AG08396 (cell line): Measurements from ENCODE around the gene OSTF1.
A peak's percentile ranks its signal among the peaks of the same experiment; 100 is the strongest.

Experiments
- DNase-seq: peaks from one replicate; pipeline ENCODE4 v3.0.0; 2012; ENCODE audit warnings: low spot score, mixed read lengths

Gene OSTF1

DNA sequence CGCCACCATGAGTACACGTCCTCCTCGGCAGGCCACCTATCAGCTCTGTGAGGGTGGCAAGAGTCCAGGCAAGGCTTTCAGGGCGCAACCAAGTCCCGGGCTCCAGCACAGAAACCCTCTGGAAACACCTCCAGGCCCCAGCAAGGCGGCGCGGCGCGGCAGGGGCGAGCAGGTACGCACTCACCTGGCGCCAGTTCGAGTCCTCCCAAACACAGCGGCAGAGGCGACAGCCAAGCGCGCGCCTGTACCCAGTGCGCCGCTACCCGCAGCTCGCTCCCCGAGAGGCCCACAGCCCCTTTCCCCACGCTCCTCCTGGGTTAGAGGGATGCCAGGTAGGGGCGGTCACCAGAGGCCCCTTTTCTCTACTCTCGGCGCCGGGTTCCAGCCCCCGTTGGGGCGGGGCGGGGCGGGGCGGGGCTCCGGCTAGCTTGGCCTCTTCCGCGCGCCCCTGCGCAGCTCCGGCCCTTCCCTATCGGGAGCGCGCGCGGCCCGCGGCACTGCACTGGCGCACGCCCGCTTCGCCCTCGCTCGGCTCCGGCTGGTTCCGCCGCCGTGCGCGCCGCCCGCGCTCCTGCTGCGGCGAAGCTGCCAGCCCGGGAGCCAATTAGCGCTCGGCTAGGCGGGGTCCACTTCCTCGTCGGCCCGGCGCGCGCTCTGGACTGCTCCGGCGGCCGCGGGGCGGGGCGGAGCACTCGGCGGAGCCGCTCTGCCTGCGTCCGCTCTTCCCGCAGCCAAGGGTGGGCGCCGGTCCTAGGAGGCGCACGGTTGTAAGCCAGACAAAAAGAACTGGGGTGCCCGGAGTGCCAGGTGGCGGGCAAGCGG lies at the start of gene OSTF1, which contains the start of gene NMRK1:
OSTF1 (plus strand) TSS at position 691 of the 822 bp plus-strand sequence. CDS start 179 bp downstream, outside the sequence.
NMRK1 (minus strand) TSS at position 332 of the 822 bp plus-strand sequence. CDS start 5,040 bp downstream, outside the sequence.
- peak; percentile 97 for DNase-seq

DNA sequence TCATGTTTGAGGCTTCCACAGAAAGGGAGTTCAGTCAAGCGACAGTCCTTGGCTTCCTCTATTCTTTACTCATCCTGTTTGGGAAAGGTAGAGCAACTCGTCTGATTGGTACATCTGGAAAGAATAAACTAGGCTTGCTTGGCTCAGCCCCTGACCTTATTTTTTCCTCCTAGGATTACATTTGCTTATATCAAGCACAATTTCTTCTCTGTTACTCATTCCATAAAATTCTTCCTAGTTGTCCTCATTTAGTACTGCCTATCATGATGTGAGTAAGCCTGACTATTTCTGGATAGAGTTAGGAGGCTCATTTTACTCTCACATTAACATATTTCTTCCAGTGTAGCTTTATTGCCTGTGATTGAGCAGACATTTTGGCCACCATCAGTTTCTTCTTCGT lies 49.3 kb upstream of the OSTF1 start:
- DNase-seq: peak; percentile 62

DNA sequence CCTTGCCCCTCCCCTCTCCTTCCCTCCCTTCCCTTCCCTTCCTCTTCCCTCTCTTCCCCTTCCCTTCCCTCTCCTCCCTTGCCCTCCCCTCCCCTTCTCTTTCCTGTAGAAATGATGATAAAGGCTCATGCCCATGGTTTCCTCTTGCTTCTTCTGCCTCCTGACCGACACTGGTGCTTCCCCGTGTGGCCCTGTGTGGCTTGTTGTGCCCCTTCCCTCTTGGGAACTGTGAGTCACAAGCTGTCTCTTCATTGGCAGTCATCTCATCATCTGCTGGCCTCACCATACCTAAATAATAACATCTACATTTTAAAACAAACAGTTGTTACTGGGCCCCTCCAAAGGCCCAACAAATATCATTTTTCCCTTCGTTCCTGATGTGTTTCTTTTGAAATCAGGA lies 48.5 kb upstream of the OSTF1 start:
- no peak for DNase-seq

DNA sequence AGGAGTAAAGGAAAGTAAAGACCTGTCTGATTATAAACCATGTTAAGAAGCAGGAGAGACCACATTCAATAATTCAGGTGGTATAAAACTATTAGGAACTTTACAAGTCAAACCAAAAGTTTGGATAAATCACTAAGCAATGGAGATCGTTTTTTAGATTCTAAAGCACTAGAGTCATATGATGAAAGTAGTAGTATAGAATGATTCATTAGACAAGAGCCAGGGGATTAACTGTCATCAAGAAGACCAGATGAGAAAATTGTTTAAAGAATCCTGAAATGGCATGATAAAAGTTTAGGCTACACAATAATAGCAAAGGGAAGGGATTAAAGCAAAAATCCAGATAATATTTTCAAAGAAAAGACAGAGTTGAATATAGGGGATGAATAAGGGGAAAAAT lies 47.3 kb upstream of the OSTF1 start:
- no peak for DNase-seq

DNA sequence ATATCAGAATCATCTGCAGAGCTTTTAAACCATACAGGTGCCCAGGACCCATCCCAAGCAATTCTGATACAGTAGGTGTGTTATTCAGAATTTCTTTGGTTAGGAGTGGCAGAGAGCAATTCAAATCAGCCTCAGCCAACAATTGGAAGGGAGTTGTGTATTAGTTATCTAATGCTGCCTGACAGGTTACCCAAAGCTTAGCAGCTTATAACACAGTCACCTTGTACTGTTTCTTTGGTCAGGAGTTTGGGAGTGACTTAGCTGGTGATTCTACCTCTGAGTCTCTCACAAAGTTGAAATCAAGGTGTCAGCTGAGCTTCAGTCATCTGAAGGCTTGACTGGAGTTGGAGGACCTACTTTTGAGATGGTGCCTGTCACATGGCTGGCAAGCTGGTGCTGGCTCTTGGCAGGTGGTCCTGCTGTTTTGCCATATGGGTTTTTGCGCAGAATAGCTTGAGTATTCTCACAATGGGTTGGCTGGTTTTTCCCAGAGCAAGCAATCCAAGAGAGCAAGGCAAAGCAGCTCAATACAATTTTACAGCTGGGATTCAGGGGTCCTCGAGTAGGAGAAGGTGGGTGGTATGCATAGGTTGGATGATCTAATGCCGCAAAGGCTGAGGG lies 41.5 kb upstream of the OSTF1 start:
- DNase-seq: no peak

- no peak for DNase-seq
Measured at GRCh38 chr9:75047506-75047905, 40.8 kb upstream of the OSTF1 start.

DNA sequence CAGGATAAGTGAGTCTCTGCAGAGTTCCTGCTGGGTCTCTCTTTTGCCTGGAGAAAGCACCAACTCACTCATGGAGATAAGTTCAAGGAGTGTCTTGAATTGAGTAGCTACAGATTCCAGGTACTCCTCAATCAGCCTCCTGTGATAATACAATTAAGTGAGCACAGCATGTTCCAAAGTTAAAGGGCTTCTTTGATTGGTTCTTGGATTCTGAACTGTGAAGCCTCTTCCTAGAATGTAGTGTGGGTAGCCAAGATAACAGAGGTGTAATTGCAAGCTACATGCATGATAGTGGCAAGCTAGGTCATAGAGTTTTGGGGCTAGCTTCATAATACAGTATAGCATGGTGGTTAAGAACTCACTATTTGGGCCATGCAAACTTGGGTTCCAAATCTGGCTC lies 37.0 kb upstream of the OSTF1 start:
- DNase-seq: no peak

DNA sequence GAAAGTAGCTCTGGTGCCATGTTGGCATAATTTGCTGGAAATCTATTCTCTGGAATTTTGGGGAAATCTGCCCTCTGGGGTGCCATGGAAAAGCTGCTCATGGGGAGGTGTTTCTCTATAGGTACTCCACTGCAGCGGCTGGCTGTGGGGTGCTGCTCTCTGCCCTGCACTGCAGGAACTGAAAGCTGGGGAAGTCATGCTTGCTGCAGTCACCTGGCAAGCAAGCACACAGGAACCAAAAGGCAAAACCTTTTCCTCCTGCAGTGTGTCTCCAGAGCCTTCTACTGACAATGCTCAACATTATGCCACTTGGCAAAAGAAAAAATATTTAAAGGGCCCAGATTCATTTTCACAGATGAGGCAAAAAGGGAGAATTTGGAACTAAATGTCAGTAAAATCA lies 34.4 kb upstream of the OSTF1 start:
- no peak for DNase-seq

GRCh38 chr9:75054368-75055001 lies 33.8 kb upstream of the OSTF1 start:
- DNase-seq: no peak

DNA sequence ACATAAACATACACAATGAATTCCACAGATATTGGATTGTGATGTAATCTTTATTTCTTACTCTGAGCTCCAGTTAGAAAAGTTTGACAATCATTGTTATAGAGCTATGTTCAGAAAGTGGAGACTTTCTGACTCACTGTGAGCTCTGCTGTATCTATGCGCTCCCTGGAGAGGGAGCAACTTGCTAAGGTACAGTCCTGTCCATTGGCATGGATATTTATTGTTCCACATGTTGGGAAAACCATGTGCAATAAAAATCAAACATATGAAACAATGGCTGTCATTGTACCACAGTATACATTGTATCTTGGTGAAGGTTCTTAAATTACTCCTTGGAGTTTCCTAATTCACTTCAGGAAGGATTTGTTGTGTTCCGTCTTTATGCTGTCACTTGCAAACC lies 27.1 kb upstream of the OSTF1 start:
- DNase-seq: no peak

- DNase-seq: peak; percentile 34
Measured at GRCh38 chr9:75063556-75064305, 24.6 kb upstream of the OSTF1 start.

GRCh38 chr9:75064307-75065025 lies 23.8 kb upstream of the OSTF1 start:
- DNase-seq: peak; percentile 49

DNA sequence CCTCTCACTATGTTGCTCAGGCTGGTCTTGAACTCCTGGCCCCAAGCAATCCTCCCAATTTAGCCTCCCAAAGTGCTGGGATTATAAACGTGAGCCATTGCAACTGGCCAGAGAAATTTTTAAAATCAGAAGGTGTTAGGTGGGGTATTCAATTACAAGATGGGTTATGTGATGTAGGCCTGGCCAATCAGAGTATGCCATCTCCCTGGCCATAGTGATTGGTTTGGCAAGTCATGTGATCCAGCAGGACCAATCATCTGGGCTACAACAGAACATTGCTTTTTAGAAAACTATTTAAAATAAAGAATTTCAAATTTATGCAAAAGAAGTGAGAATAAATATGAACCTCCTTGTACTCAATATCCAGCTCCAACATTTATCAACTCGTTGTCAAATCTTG lies 22.8 kb upstream of the OSTF1 start:
- no peak for DNase-seq

DNA sequence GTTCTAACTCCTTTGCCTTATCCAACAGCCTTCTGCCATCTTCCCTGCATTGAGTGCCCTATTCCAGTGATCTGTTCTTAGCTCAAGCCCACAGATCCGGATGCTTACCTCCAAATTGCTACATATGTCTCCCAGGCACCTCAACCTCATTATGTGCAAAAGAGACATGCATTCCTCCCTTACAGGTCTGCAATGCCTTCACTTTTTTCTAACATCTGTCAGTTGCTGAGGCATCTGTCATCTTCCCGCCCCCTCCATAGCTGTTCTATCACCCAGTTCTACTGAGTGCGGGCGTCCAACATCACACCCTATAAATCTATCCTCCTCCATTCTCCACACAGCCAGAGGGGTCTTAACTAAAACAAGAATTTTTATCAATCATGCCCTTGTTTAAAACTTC lies 20.4 kb upstream of the OSTF1 start:
- no peak for DNase-seq

- no peak for DNase-seq
Measured at GRCh38 chr9:75069171-75069570, 19.1 kb upstream of the OSTF1 start.

- no peak for DNase-seq
Measured at GRCh38 chr9:75071530-75072122, 16.7 kb upstream of the OSTF1 start.

DNA sequence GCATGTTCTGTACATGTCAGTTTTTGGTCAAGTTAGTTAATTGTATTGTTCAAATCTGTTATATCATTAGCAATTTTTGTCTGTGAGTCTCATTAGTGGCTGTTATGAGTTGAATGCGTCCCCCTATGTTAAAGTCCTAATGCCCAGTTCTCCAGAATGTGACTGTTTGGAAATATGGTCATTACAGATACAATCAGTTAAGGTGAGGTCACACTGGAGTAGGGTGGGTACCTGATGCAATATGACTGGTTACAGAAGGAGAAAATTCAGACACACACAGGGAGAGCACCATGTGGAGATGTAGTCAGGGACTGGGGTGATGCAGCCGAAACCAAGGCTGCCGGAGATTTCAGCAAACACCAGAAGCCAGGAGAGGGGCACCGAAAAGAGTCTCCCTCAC lies 15.4 kb upstream of the OSTF1 start:
- DNase-seq: no peak

DNA sequence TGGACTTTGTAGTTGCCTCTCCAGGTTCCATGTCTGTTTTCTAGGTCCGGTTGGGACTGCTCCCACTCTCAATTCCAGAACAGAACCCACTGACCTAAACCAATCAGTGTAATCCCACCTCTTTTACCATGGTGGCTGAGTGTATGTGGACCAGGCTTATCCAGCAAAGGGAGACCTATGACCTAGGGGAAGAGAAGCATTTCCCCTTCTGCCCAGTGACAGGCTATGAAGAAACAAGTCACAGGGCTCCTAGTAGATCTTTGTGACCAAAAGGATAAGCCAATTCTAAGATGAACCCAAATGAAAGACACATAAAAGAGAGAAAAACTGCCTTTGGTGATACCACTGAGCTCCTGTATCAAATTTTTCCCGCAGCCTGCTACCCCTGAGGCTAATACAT lies 6.7 kb upstream of the OSTF1 start:
- no peak for DNase-seq

- no peak for DNase-seq
Measured at GRCh38 chr9:75083188-75083970, 4.9 kb upstream of the OSTF1 start.

GRCh38 chr9:75084081-75084672 lies 4.1 kb upstream of the OSTF1 start:
- DNase-seq: no peak
